Measurements from ENCODE around the gene RAB6D. TPM values are rescaled to one million over a fixed set of nuclear protein-coding genes. Genes with fewer than 3 reads are reported as not detected.
A peak's percentile ranks its signal among the peaks of the same experiment; 100 is the strongest.
"Not testable (repeated sequence)": the region's sequence is repeated elsewhere in the genome, so short reads cannot be mapped to it uniquely, and the experiment has no call there.

RAB6D gene
- total RNA-seq, 1 experiment from 2014 or later: 0.22 TPM

DNA sequence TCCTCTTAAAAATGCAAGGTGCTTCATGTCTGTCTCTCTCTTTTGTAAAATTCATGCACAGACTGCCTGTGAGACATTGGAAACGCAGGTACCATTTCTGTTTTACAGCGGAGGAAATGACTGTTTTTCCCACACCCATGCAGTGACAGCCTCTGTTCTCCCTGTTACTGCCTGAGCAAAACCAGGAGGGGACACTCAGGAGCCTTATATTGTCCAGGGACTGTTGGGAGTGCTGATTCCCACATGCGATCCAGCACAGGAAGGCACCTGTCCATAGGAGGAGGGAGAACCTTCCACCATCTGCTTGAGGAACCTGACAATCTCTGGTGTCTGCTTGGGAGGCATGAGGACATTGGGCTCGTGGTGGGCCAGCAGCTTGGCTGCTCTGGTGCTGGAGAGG, 36.9 kb upstream of the RAB6D start:
- Mint-ChIP-seq H3K4me1 (peaks cover 7% of the 10 kb centered on the region), H3K4me3 (no peak overlapping the region), H3K27me3 (ENCODE audit: low read depth) (peaks cover 8% of the 10 kb centered on the region), H3K9me3 (no peaks in the 10 kb centered on the region), H3K36me3 (no peaks in the 10 kb centered on the region), H3K27ac (no peak overlapping the region)
- TF ChIP-seq, protein P1, sequence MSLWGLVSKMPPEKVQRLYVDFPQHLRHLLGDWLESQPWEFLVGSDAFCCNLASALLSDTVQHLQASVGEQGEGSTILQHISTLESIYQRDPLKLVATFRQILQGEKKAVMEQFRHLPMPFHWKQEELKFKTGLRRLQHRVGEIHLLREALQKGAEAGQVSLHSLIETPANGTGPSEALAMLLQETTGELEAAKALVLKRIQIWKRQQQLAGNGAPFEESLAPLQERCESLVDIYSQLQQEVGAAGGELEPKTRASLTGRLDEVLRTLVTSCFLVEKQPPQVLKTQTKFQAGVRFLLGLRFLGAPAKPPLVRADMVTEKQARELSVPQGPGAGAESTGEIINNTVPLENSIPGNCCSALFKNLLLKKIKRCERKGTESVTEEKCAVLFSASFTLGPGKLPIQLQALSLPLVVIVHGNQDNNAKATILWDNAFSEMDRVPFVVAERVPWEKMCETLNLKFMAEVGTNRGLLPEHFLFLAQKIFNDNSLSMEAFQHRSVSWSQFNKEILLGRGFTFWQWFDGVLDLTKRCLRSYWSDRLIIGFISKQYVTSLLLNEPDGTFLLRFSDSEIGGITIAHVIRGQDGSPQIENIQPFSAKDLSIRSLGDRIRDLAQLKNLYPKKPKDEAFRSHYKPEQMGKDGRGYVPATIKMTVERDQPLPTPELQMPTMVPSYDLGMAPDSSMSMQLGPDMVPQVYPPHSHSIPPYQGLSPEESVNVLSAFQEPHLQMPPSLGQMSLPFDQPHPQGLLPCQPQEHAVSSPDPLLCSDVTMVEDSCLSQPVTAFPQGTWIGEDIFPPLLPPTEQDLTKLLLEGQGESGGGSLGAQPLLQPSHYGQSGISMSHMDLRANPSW (CRISPR knock-in tag; conservative IDR thresholded peaks at IDR 0.05; ENCODE audit: low read depth): no peak
- TF ChIP-seq NFE2L1 (CRISPR knock-in tag; IDR thresholded peaks at IDR 0.05) (no peak), NR1H2 (CRISPR knock-in tag; IDR thresholded peaks at IDR 0.05) (no peak)
- ChIA-PET CTCF (no interaction called here), POLR2A (no interaction called here)
- ATAC-seq (peak; percentile 57; the same call in 1 of the 2 replicates), DNase-seq (ENCODE audit: low spot score) (no peak)

DNA sequence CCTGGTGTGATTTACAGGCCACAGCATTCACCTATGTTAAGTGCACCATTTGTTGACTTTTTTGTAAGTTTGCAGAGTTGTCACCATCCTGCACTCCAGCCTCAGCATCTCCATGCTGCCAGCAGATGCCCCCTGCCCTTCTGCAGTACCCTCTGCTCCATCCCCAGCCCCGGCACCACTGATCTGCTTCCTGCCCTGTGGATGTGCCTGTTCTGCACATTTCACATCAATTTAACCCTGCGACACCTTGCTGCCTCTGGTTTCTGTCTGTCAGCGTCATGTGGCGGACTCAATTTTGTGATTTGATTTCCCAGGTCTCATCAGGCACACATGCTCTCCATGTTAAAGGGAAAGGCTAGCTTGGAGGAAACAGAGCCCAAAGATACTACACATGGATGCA, 36.5 kb upstream of the RAB6D start:
- H3K4me3 Mint-ChIP-seq; CTCF ChIA-PET; H3K9me3 Mint-ChIP-seq; H3K27ac Mint-ChIP-seq; DNase-seq (ENCODE audit: low spot score); H3K4me1 Mint-ChIP-seq; POLR2A ChIA-PET; ATAC-seq; H3K36me3 Mint-ChIP-seq: not testable (repeated sequence)
- H3K27me3 Mint-ChIP-seq (ENCODE audit: low read depth): peaks cover 12% of the 10 kb centered on the region

DNA sequence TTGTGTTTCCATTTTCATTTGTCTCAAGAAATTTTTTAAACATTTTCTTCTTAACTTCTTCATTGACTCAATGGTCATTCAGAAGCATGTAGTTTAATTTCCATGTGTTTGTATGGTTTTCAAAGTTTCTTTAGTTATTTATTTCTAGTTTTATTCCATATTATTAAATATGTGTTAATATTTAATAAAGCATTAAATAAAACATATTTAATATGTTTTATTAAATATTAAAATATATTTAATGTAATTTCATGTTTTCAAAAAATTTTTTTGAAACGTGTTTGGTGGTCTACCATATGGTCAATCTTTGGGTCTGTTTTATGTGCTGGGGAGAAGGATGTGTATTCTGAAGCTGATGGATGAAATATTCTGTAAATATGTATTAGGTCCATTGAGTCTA, 32.2 kb upstream of the RAB6D start:
- H3K4me3 Mint-ChIP-seq; H3K36me3 Mint-ChIP-seq; H3K27ac Mint-ChIP-seq; H3K9me3 Mint-ChIP-seq; POLR2A ChIA-PET; ATAC-seq; DNase-seq (ENCODE audit: low spot score): not testable (repeated sequence)
- H3K4me1 Mint-ChIP-seq: peaks cover 14% of the 10 kb centered on the region
- peak; percentile 99 for TF ChIP-seq HMGA2 (CRISPR knock-in tag; IDR thresholded peaks at IDR 0.05)
- CTCF ChIA-PET: interaction anchor here (0.6 kb wide), 1 partner anchor 65 kb away, joined by 3 read pairs; no protein-coding TSS in a partner anchor
- peaks cover 34% of the 10 kb centered on the region for H3K27me3 Mint-ChIP-seq (ENCODE audit: low read depth)

DNA sequence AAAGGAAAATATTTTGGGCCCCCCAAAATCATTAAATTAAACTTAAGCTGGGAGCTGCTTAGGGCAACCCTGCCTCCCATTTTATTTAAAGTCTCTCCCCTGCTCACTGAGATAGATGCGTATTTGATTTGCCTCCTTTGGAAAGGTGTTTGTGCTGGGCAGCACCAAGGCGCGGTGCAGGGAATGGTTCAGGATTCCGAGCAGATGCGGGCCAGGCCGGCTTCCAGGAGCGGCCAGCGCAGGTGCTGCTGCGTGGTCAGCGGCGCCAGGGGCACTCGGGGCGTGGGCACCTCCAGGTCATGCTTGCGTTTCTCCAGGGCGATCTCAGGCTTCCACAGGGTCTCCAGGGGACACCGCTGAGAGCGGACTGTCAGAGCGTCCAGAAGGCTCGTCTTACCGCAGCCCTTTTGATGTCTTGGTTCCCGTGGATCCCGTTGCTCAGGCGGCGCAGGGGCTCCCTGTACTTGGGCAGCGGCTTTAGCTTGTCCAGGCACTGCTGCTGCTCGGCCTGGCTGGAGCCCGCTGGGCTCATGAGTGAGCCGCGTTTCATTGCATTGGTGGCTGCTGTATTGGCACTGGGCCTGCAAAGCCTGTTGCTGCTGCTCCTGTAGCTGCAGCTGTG, 31.2 kb upstream of the RAB6D start:
- H3K27ac Mint-ChIP-seq, POLR2A ChIA-PET, H3K9me3 Mint-ChIP-seq, H3K36me3 Mint-ChIP-seq: not testable (repeated sequence)
- H3K4me3 Mint-ChIP-seq: peak overlapping the region; percentile 77
- CTCF ChIA-PET: interaction anchor here (0.6 to 2.2 kb wide), 7 partner anchors 10 to 278 kb away, joined by 3 to 21 read pairs (median 6); partner anchors contain the start of gene MZT2A
- DNase-seq (ENCODE audit: low spot score): peak; percentile 33
- peaks cover 12% of the 10 kb centered on the region for H3K4me1 Mint-ChIP-seq
- peaks cover 34% of the 10 kb centered on the region for H3K27me3 Mint-ChIP-seq (ENCODE audit: low read depth)
- ATAC-seq: peak; percentile 69

DNA sequence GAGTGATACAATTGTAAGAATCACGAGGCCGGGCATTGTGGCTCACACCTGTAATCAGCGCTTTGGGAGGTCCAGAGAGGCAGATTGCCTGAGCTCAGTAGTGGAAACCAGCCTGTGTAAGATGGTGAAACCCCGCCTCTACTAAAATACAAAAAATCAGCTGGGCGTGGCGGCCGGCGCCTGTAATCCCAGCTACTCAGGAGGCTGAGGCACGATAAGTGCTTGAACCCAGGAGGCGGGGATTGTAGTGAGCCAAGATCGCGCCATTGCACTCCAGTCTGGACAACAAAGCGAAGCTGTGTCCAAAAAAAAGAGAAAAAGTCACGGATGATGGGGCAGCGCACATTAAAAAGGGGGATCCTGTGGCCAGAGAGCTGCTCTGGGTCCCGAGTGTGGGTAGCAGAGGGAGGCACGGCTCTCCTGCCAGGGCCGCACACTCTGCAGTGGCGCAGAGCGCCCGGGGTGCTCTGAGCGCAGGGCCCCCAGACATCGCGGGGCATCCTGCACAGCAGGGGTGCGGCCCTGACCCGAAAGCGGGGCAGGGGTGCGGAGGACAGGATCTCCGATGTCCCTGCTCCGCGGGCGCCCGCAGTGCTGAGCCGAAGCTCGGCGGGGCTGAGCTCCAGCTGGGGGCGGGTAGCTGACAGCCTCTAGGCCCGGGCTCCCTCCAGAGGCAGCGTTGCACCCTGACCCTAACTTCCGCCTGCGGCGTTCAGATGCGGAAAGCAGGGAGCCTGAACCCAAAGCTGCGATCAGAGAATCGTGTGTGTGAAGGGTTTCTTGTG, 30.4 kb upstream of the RAB6D start:
- Mint-ChIP-seq H3K9me3 (no peaks in the 10 kb centered on the region), H3K4me3 (peak overlapping the region; percentile 77), H3K27me3 (ENCODE audit: low read depth) (peaks cover 34% of the 10 kb centered on the region), H3K4me1 (peaks cover 12% of the 10 kb centered on the region), H3K27ac (no peak overlapping the region), H3K36me3 (no peaks in the 10 kb centered on the region)
- DNase-seq (ENCODE audit: low spot score) (peak; percentile 63), ATAC-seq (peak; percentile 73)
- CTCF ChIA-PET: interaction anchor here (0.6 to 2.2 kb wide), 13 partner anchors 11 to 407 kb away, joined by 3 to 21 read pairs (median 3); partner anchors contain the start of gene MZT2A
- TF ChIP-seq, protein P2, sequence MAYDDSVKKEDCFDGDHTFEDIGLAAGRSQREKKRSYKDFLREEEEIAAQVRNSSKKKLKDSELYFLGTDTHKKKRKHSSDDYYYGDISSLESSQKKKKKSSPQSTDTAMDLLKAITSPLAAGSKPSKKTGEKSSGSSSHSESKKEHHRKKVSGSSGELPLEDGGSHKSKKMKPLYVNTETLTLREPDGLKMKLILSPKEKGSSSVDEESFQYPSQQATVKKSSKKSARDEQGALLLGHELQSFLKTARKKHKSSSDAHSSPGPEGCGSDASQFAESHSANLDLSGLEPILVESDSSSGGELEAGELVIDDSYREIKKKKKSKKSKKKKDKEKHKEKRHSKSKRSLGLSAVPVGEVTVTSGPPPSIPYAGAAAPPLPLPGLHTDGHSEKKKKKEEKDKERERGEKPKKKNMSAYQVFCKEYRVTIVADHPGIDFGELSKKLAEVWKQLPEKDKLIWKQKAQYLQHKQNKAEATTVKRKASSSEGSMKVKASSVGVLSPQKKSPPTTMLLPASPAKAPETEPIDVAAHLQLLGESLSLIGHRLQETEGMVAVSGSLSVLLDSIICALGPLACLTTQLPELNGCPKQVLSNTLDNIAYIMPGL (CRISPR knock-in tag; IDR thresholded peaks at IDR 0.05): peak; percentile 52; the same call in 1 of the 2 replicates
- TF ChIP-seq SP1 (CRISPR knock-in tag; conservative IDR thresholded peaks at IDR 0.05) (no peak), ZNF423 (CRISPR knock-in tag; IDR thresholded peaks at IDR 0.05) (peak; percentile 71), ZNF317 (CRISPR knock-in tag; IDR thresholded peaks at IDR 0.05; ENCODE audit: borderline replicate concordance, low read depth) (0 out of 2 replicates have a peak, but pooled peaks have one; percentile 19)
- TF ChIP-seq, protein P3, sequence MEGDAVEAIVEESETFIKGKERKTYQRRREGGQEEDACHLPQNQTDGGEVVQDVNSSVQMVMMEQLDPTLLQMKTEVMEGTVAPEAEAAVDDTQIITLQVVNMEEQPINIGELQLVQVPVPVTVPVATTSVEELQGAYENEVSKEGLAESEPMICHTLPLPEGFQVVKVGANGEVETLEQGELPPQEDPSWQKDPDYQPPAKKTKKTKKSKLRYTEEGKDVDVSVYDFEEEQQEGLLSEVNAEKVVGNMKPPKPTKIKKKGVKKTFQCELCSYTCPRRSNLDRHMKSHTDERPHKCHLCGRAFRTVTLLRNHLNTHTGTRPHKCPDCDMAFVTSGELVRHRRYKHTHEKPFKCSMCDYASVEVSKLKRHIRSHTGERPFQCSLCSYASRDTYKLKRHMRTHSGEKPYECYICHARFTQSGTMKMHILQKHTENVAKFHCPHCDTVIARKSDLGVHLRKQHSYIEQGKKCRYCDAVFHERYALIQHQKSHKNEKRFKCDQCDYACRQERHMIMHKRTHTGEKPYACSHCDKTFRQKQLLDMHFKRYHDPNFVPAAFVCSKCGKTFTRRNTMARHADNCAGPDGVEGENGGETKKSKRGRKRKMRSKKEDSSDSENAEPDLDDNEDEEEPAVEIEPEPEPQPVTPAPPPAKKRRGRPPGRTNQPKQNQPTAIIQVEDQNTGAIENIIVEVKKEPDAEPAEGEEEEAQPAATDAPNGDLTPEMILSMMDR (IDR thresholded peaks at IDR 0.05): no peak
- POLR2A ChIA-PET: no interaction called here

DNA sequence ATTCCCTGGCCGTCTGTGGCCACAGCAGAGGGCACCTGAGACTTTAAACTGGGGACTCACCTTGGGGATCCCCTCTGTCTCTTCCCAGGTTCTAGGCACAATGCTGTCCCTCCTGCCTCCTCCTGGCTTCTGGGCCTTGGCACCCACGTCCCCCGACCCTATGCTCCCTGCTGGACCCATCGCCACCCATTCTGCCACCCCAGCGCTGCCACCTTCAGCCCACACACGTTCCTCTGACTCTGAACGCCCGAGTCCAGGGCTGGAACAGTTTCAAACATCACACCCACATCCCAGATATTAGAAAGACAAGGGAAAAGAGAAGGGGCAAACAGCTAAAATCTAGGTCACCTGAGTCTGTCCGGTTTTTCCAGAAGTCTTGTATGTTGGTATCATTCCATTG, 28.0 kb upstream of the RAB6D start:
- CTCF ChIA-PET; DNase-seq (ENCODE audit: low spot score); ATAC-seq; H3K4me3 Mint-ChIP-seq; H3K27ac Mint-ChIP-seq; H3K9me3 Mint-ChIP-seq; POLR2A ChIA-PET; H3K36me3 Mint-ChIP-seq: not testable (repeated sequence)
- H3K27me3 Mint-ChIP-seq (ENCODE audit: low read depth): peaks cover 30% of the 10 kb centered on the region
- H3K4me1 Mint-ChIP-seq: peaks cover 12% of the 10 kb centered on the region

DNA sequence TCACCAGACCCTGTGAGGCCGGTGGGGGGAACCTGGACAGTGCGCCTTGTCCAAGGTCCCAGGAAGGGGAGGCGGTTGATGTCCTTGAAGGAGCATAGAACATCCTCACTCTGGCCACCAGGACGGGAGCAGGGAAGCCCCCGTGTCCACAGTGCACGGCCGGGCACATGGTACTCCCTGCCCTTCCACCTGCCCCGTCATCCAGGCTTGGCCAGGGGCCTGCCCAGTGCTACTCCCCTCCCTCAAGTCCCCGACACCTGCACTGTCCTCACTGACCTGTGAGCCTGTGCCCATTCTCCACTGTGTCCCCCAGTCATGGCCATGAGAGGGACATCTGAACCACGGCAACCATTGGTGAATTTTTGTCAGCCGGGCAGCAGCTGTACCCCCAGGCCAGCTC, 27.5 kb upstream of the RAB6D start:
- H3K4me3 Mint-ChIP-seq; H3K9me3 Mint-ChIP-seq; DNase-seq (ENCODE audit: low spot score); CTCF ChIA-PET; POLR2A ChIA-PET; H3K36me3 Mint-ChIP-seq; H3K27ac Mint-ChIP-seq; ATAC-seq: not testable (repeated sequence)
- Mint-ChIP-seq H3K4me1 (peaks cover 12% of the 10 kb centered on the region), H3K27me3 (ENCODE audit: low read depth) (peaks cover 27% of the 10 kb centered on the region)
